HL-60 (cell line): ENCODE measurements around the gene SLC5A11.

Source experiments
- CTCF ChIP-seq: IDR thresholded peaks from one replicate; pipeline ENCODE4 v1.5.1; 2011; ENCODE audit warnings: low read length, control low read depth, inconsistent platforms; ENCODE audit not compliant: insufficient read depth
- POLR2AphosphoS5 ChIP-seq: IDR thresholded peaks from 2 replicates; pipeline ENCODE4 v1.6.1; 2012; ENCODE audit warnings: low read depth
- REST ChIP-seq: IDR thresholded peaks from 2 replicates; pipeline ENCODE4 v1.6.1; 2012; ENCODE audit warnings: low read depth; ENCODE audit not compliant: insufficient replicate concordance

GRCh38 chr16:24805484-24805883, 40.3 kb upstream of the SLC5A11 start:
- TF ChIP-seq REST (no peak), CTCF (no peak), POLR2AphosphoS5 (no peak)
